Measurements from ENCODE around the gene MAMDC2.
A peak's percentile ranks its signal among the peaks of the same experiment; 100 is the strongest.
"Not testable (repeated sequence)": the region's sequence is repeated elsewhere in the genome, so short reads cannot be mapped to it uniquely, and the experiment has no call there.

MAMDC2 gene

DNA sequence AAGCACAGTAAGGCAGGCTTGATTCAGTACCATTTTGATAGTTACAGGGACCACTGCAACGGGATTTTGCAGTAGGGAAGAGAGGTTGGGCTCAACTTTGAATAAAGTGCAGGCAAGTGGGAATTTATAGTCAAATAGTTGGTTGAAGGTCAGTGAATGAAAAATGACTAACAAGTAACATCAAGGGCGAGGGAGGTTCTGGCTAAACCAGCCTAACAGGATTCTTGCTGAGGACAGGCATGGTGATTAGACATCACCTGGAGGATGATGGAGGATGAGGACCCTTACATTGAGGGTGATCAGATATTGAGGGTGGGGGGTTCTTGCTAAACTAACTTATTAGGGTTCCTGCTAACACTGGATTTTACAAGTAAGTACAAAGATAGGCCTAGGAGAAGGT lies 149.1 kb downstream of the MAMDC2 start:
- no peak overlapping the region for H3K4me3 ChIP-seq (ENCODE audit: insufficient read length, low read depth)
- H3K9me3 ChIP-seq (ENCODE audit: insufficient read depth, low read length), result no peaks in the 10 kb centered on the region
- H3K27me3 ChIP-seq (ENCODE audit: insufficient read depth, insufficient read length), result no peaks in the 10 kb centered on the region
- H3K9ac ChIP-seq (ENCODE audit: insufficient read length, low read depth), result no peak overlapping the region
- TF ChIP-seq SUZ12 (IDR thresholded peaks at IDR 0.05; ENCODE audit: extremely low read depth, insufficient read depth, insufficient read length) (no peak), ZNF274 (IDR thresholded peaks at IDR 0.05; ENCODE audit: low read depth, low read length) (no peak), YY1 (IDR thresholded peaks at IDR 0.05; ENCODE audit: insufficient read depth, insufficient read length) (no peak)
- no peaks in the 10 kb centered on the region for H3K4me1 ChIP-seq (ENCODE audit: insufficient read depth, insufficient read length)
- no peak for DNase-seq (ENCODE audit: low read depth, low spot score)
- H3K36me3 ChIP-seq (ENCODE audit: insufficient read depth, insufficient read length, low read length), result no peaks in the 10 kb centered on the region

DNA sequence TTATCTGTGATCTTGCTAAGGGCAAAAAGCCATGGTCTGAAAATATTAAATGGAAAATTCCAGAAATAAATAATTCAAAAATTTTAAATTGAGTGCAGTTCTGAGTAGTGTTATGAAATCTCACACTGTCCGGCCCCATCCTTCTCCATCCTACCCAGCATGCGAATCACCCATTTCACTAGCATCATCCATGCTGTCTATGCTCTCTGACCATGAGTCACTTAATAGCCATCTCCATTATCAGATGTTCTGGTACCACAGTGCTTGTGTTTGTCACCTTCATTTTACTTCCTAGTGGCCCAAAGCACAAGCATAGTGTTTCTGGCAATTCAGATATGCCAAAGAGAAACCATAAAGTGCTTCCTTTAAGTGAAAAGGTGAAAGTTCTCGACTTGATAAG lies 151.8 kb downstream of the MAMDC2 start:
- no peaks in the 10 kb centered on the region for H3K36me3 ChIP-seq (ENCODE audit: insufficient read depth, insufficient read length, low read length)
- H3K9ac ChIP-seq (ENCODE audit: insufficient read length, low read depth), result no peak overlapping the region
- H3K9me3 ChIP-seq (ENCODE audit: insufficient read depth, low read length), result no peaks in the 10 kb centered on the region
- no peak for TF ChIP-seq SUZ12 (IDR thresholded peaks at IDR 0.05; ENCODE audit: extremely low read depth, insufficient read depth, insufficient read length)
- no peak for TF ChIP-seq YY1 (IDR thresholded peaks at IDR 0.05; ENCODE audit: insufficient read depth, insufficient read length)
- no peak for TF ChIP-seq ZNF274 (IDR thresholded peaks at IDR 0.05; ENCODE audit: low read depth, low read length)
- no peak overlapping the region for H3K4me3 ChIP-seq (ENCODE audit: insufficient read length, low read depth)
- DNase-seq (ENCODE audit: low read depth, low spot score), result no peak
- H3K4me1 ChIP-seq (ENCODE audit: insufficient read depth, insufficient read length), result no peaks in the 10 kb centered on the region
- H3K27me3 ChIP-seq (ENCODE audit: insufficient read depth, insufficient read length), result no peaks in the 10 kb centered on the region

DNA sequence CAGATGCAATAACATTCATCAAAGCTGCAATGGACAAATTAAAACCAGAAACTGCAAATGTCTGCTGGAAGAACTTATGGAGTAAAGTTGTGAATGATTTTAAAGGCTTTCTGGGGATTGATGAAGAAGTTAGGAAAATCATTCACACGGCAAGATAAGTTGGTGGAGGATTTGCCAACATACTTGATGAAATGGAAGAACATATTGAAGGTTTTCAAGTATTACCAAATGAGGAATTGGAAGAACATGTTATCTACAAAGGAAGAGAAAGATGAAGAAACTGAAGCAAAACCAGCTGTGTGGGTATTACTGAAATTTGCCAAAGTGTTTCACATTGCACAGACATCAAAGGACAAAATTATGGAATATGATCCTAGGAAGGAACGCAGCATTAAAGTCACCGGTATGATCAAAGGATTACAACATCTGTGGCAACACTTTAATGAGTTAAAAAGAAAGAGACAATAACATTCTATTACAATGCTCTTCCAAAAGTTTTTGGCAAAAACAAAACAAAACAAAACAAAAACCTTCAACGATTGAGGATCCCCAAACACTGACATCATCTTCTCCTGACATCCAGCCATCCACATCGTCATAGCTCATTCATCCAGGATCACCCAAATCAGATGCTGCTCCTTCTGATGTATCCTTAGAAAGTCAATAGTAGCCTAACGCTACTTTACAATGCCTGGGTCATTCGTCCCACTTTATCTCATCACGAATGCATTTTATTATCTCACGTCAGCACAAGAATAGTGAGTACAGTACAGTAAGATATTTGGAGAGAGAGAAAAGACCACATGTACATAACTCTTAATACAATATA lies 153.8 kb downstream of the MAMDC2 start:
- no peaks in the 10 kb centered on the region for H3K9me3 ChIP-seq (ENCODE audit: insufficient read depth, low read length)
- H3K4me3 ChIP-seq (ENCODE audit: insufficient read length, low read depth), result no peak overlapping the region
- TF ChIP-seq SUZ12 (IDR thresholded peaks at IDR 0.05; ENCODE audit: extremely low read depth, insufficient read depth, insufficient read length), result no peak
- TF ChIP-seq ZNF274 (IDR thresholded peaks at IDR 0.05; ENCODE audit: low read depth, low read length), result no peak
- TF ChIP-seq YY1 (IDR thresholded peaks at IDR 0.05; ENCODE audit: insufficient read depth, insufficient read length), result no peak
- no peak for DNase-seq (ENCODE audit: low read depth, low spot score)
- H3K36me3 ChIP-seq (ENCODE audit: insufficient read depth, insufficient read length, low read length), result no peaks in the 10 kb centered on the region
- no peaks in the 10 kb centered on the region for H3K27me3 ChIP-seq (ENCODE audit: insufficient read depth, insufficient read length)
- H3K9ac ChIP-seq (ENCODE audit: insufficient read length, low read depth), result no peak overlapping the region
- no peaks in the 10 kb centered on the region for H3K4me1 ChIP-seq (ENCODE audit: insufficient read depth, insufficient read length)

DNA sequence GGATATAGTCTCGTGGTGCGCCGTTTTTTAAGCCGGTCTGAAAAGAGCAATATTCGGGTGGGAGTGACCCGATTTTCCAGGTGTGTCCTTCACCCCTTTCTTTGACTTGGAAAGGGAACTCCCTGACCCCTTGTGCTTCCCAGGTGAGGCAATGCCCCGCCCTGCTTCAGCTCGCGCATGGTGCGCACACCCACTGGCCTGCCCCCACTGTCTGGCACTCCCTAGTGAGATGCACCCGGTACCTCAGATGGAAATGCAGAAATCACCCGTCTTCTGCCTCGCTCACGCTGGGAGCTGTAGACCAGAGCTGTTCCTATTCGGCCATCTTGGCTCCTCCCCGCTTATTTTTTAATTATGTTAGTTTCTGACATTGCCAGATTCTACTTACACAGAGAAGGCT lies 161.1 kb downstream of the MAMDC2 start:
- Histone ChIP-seq H3K4me3 (ENCODE audit: insufficient read length, low read depth) (peak overlapping the region; percentile 37), H3K9ac (ENCODE audit: insufficient read length, low read depth) (peak overlapping the region; percentile 50)
- DNase-seq (ENCODE audit: low read depth, low spot score); H3K9me3 ChIP-seq (ENCODE audit: insufficient read depth, low read length); H3K4me1 ChIP-seq (ENCODE audit: insufficient read depth, insufficient read length); H3K36me3 ChIP-seq (ENCODE audit: insufficient read depth, insufficient read length, low read length); H3K27me3 ChIP-seq (ENCODE audit: insufficient read depth, insufficient read length): not testable (repeated sequence)

DNA sequence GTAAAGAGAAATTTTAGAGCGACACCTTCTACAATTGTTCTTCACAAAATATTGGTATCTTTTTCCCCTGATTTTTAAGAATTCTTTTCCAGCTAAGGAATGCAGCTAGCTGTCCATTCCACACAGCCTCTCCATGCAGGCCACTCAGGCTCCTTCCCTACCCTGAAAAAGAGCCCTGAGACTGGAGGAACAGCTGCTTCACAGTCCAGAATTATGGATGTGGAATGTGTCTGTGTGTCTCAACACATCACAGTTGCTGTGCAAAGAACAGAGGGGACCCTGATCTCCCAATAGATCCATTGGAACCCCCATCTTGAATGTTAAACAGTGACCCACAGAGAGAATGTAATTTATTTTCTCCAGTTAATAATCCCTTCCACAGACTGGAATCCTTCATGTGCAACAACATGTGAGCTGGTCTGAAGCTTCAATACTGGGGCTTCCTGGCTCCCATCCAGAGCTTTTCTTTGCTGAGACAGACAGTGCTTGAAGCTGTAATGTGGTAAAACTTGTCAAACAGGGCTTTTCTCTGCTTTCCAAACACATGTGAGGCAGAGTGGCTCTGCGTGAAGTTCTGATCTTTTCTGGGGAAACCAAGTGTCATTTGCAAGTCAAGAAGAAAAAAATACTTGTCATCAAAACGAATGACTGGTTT lies 161.8 kb downstream of the MAMDC2 start:
- Histone ChIP-seq H3K36me3 (ENCODE audit: insufficient read depth, insufficient read length, low read length) (no peaks in the 10 kb centered on the region), H3K4me3 (ENCODE audit: insufficient read length, low read depth) (no peak overlapping the region), H3K4me1 (ENCODE audit: insufficient read depth, insufficient read length) (no peaks in the 10 kb centered on the region), H3K9ac (ENCODE audit: insufficient read length, low read depth) (no peak overlapping the region), H3K9me3 (ENCODE audit: insufficient read depth, low read length) (0 out of 2 replicates have a peak, but pooled peaks cover 5% of the 10 kb centered on the region), H3K27me3 (ENCODE audit: insufficient read depth, insufficient read length) (no peaks in the 10 kb centered on the region)
- no peak for TF ChIP-seq SUZ12 (IDR thresholded peaks at IDR 0.05; ENCODE audit: extremely low read depth, insufficient read depth, insufficient read length)
- no peak for TF ChIP-seq ZNF274 (IDR thresholded peaks at IDR 0.05; ENCODE audit: low read depth, low read length)
- DNase-seq (ENCODE audit: low read depth, low spot score), result no peak

DNA sequence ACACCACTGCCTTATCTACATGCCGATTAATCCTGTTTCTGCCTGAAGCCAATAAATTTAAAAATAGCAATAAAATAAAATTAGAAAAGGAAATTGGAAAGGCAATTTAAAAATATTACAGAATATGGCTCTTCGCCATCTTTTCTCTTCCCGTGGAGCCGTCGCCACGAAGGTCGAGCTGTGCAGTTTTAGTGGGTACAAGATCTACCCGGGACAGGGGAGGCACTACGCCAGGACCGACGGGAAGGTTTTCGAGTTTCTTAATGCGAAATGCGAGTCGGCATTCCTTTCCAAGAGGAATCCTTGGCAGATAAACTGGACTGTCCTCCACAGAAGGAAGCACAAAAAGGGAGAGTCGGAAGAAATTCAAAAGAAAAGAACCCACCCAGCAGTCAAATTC lies 173.4 kb downstream of the MAMDC2 start:
- Histone ChIP-seq H3K9me3 (ENCODE audit: insufficient read depth, low read length) (peaks cover 22% of the 10 kb centered on the region), H3K9ac (ENCODE audit: insufficient read length, low read depth) (no peak overlapping the region), H3K27me3 (ENCODE audit: insufficient read depth, insufficient read length) (no peaks in the 10 kb centered on the region), H3K4me3 (ENCODE audit: insufficient read length, low read depth) (no peak overlapping the region), H3K4me1 (ENCODE audit: insufficient read depth, insufficient read length) (no peaks in the 10 kb centered on the region), H3K36me3 (ENCODE audit: insufficient read depth, insufficient read length, low read length) (no peaks in the 10 kb centered on the region)
- TF ChIP-seq SUZ12 (IDR thresholded peaks at IDR 0.05; ENCODE audit: extremely low read depth, insufficient read depth, insufficient read length) (no peak), ZNF274 (IDR thresholded peaks at IDR 0.05; ENCODE audit: low read depth, low read length) (no peak), YY1 (IDR thresholded peaks at IDR 0.05; ENCODE audit: insufficient read depth, insufficient read length) (no peak)
- no peak for DNase-seq (ENCODE audit: low read depth, low spot score)

DNA sequence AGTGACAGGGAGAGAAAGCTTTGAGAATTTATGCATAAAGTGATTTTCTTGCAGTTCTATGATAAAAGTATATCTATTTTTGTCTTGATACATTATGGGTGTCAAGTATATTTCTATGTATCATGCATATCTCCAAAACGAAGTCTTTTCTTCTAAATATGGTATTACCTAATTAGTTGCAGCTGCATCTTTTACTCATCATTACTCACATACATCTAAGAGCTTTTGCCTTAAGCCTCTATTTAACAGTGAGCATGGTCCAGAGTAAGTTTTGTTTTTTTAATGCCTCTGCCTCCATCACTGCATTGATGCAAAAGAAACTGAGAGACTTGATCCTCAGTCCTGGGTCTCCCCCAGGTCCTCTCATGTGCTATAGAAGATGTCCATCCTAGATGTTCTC lies 175.1 kb downstream of the MAMDC2 start:
- Histone ChIP-seq H3K36me3 (ENCODE audit: insufficient read depth, insufficient read length, low read length) (no peaks in the 10 kb centered on the region), H3K27me3 (ENCODE audit: insufficient read depth, insufficient read length) (no peaks in the 10 kb centered on the region), H3K9me3 (ENCODE audit: insufficient read depth, low read length) (peaks cover 5% of the 10 kb centered on the region; the same call in 1 of the 2 replicates), H3K4me1 (ENCODE audit: insufficient read depth, insufficient read length) (no peaks in the 10 kb centered on the region), H3K9ac (ENCODE audit: insufficient read length, low read depth) (no peak overlapping the region), H3K4me3 (ENCODE audit: insufficient read length, low read depth) (no peak overlapping the region)
- DNase-seq (ENCODE audit: low read depth, low spot score), result no peak
- TF ChIP-seq SUZ12 (IDR thresholded peaks at IDR 0.05; ENCODE audit: extremely low read depth, insufficient read depth, insufficient read length), result no peak
